ENCODE results near the gene GALNT10. TPM values are rescaled to one million over a fixed set of nuclear protein-coding genes. Genes with fewer than 3 reads are reported as not detected.

Gene GALNT10, protein sequence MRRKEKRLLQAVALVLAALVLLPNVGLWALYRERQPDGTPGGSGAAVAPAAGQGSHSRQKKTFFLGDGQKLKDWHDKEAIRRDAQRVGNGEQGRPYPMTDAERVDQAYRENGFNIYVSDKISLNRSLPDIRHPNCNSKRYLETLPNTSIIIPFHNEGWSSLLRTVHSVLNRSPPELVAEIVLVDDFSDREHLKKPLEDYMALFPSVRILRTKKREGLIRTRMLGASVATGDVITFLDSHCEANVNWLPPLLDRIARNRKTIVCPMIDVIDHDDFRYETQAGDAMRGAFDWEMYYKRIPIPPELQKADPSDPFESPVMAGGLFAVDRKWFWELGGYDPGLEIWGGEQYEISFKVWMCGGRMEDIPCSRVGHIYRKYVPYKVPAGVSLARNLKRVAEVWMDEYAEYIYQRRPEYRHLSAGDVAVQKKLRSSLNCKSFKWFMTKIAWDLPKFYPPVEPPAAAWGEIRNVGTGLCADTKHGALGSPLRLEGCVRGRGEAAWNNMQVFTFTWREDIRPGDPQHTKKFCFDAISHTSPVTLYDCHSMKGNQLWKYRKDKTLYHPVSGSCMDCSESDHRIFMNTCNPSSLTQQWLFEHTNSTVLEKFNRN
- total RNA-seq (ENCODE audit: unreplicated experiment) = 4.8 TPM
- long read RNA-seq = 0 reads

DNA sequence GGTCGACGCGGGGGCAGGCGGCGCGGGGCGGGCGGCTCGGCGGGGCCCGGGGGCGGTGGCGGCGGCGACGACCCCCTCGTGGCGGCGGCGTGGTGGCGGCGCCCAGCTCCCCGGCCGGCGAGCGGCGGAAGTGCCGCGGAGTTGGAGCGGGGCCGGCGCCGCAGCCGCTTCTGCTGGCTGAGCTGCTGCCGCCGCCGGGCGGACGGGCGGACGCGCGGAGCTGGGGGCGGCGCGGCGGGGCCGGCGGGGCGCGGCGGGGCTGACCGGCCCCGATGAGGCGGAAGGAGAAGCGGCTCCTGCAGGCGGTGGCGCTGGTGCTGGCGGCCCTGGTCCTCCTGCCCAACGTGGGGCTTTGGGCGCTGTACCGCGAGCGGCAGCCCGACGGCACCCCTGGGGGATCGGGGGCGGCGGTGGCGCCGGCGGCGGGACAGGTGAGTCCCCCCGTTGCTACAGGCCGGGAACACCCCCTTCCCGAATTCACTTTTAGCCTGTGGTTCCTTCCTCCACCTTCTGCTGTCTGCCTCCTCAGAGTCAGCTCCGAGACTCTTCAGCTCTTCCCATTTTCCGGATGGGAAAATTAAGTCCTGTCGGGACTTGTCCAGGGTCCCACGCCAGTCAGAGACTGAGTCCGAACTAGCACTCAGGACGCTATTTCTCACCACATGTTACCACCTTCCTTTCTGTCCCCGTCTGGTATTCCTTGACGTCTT, at the start of gene GALNT10:
Gene GALNT10, plus strand, starts transcription at position 139 of the 710 bp plus-strand sequence. Its CDS starts 134 bp downstream, at position 273.
- peaks cover 18% of the 10 kb centered on the region for H3K27me3 Mint-ChIP-seq (ENCODE audit: unreplicated experiment)
- TF ChIP-seq, protein P1, sequence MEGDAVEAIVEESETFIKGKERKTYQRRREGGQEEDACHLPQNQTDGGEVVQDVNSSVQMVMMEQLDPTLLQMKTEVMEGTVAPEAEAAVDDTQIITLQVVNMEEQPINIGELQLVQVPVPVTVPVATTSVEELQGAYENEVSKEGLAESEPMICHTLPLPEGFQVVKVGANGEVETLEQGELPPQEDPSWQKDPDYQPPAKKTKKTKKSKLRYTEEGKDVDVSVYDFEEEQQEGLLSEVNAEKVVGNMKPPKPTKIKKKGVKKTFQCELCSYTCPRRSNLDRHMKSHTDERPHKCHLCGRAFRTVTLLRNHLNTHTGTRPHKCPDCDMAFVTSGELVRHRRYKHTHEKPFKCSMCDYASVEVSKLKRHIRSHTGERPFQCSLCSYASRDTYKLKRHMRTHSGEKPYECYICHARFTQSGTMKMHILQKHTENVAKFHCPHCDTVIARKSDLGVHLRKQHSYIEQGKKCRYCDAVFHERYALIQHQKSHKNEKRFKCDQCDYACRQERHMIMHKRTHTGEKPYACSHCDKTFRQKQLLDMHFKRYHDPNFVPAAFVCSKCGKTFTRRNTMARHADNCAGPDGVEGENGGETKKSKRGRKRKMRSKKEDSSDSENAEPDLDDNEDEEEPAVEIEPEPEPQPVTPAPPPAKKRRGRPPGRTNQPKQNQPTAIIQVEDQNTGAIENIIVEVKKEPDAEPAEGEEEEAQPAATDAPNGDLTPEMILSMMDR (IDR thresholded peaks at IDR 0.05; ENCODE audit: partially characterized antibody, unreplicated experiment) = no peak
- DNase-seq = peak; percentile 76
- H3K4me3 Mint-ChIP-seq (ENCODE audit: unreplicated experiment) = peak within 1 kb of the TSS; percentile 90
- H3K36me3 Mint-ChIP-seq (ENCODE audit: unreplicated experiment) = no peaks in the 10 kb centered on the region
- peaks cover 17% of the 10 kb centered on the region for H3K4me1 Mint-ChIP-seq (ENCODE audit: low read depth, unreplicated experiment)
- peaks cover 10% of the 10 kb centered on the region for H3K9me3 Mint-ChIP-seq (ENCODE audit: unreplicated experiment)
- peak within 1 kb of the TSS; percentile 77 for H3K27ac Mint-ChIP-seq (ENCODE audit: unreplicated experiment)

DNA sequence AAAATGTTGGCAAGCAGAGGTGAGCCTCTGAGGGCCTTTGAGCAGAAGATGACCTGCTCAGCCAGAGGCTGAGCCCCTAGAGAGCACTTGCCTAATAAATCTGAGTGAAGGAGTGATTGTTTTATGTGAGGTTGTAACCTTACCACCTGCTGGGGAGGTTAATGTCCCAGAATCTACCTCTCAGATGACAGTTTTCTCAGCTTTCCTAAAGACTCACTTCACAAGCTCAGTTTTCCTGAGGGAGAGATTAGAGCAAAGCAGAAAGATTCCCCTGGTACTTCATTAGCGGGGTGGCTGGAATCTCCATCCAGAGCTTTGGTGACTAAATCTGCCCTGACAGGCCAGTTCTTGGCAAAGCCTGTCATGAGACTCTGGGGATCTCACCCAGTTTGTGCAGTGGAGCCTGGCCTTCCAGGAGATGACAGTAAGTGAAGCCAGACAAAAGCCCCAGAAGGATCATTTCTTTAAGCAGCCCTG, 48.8 kb upstream of the GALNT10 start:
- no peak overlapping the region for H3K27ac Mint-ChIP-seq (ENCODE audit: unreplicated experiment)
- no peaks in the 10 kb centered on the region for H3K9me3 Mint-ChIP-seq (ENCODE audit: unreplicated experiment)
- TF ChIP-seq, protein P1 (IDR thresholded peaks at IDR 0.05; ENCODE audit: partially characterized antibody, unreplicated experiment) = no peak
- DNase-seq = no peak
- H3K36me3 Mint-ChIP-seq (ENCODE audit: unreplicated experiment) = peaks cover 4% of the 10 kb centered on the region
- H3K4me3 Mint-ChIP-seq (ENCODE audit: unreplicated experiment) = no peak overlapping the region
- peaks cover 4% of the 10 kb centered on the region for H3K27me3 Mint-ChIP-seq (ENCODE audit: unreplicated experiment)
- no peaks in the 10 kb centered on the region for H3K4me1 Mint-ChIP-seq (ENCODE audit: low read depth, unreplicated experiment)

DNA sequence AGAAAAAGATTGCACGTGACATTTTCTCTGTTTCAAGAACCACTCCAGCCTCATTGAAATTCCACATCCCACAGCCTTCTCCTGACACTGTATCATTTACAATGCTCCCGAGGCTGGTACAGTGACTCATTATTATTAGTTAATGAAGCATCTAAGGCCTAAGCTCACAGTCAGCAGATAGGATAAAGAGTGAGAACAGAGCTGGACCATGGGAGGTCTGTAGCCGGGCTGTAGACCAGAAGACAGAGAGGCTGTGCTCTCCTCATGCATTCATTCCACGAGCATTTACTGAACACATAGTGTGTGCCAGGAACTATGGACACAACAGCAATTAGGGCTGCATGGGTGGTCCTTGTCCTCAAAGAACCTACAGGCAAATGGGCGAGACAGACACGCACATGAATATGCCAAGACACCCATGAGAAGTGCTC, 47.3 kb upstream of the GALNT10 start:
- TF ChIP-seq, protein P1 (IDR thresholded peaks at IDR 0.05; ENCODE audit: partially characterized antibody, unreplicated experiment) = no peak
- no peak overlapping the region for H3K27ac Mint-ChIP-seq (ENCODE audit: unreplicated experiment)
- no peak for DNase-seq
- H3K36me3 Mint-ChIP-seq (ENCODE audit: unreplicated experiment) = peaks cover 4% of the 10 kb centered on the region
- peaks cover 4% of the 10 kb centered on the region for H3K27me3 Mint-ChIP-seq (ENCODE audit: unreplicated experiment)
- H3K4me1 Mint-ChIP-seq (ENCODE audit: low read depth, unreplicated experiment) = no peaks in the 10 kb centered on the region
- no peak overlapping the region for H3K4me3 Mint-ChIP-seq (ENCODE audit: unreplicated experiment)
- no peaks in the 10 kb centered on the region for H3K9me3 Mint-ChIP-seq (ENCODE audit: unreplicated experiment)

DNA sequence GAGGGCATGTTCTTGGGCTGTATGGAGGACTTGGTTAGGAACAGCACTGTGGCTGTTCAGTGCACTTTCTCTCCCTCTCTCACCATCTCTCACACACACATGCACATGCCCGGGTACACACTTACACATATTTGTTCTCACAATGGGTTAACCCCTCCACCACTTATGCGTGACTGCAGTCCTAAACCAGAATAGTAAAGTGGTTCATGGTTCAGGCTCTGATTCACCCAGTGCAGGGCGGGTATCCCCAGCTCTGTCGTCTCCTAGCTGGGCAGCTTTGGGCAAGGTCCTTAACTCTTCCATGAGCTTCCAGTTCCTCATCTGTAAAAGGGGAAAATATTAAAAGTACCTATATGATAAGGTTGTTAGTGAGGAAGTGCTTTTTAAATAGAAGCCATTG, 45.3 kb upstream of the GALNT10 start:
- Mint-ChIP-seq H3K27me3 (ENCODE audit: unreplicated experiment) (peaks cover 4% of the 10 kb centered on the region), H3K27ac (ENCODE audit: unreplicated experiment) (no peak overlapping the region), H3K4me1 (ENCODE audit: low read depth, unreplicated experiment) (peaks cover 5% of the 10 kb centered on the region), H3K9me3 (ENCODE audit: unreplicated experiment) (no peaks in the 10 kb centered on the region), H3K4me3 (ENCODE audit: unreplicated experiment) (no peak overlapping the region), H3K36me3 (ENCODE audit: unreplicated experiment) (peaks cover 4% of the 10 kb centered on the region)
- no peak for DNase-seq
- TF ChIP-seq, protein P1 (IDR thresholded peaks at IDR 0.05; ENCODE audit: partially characterized antibody, unreplicated experiment) = no peak
